ENCODE results near the gene SPTLC3.

The SPTLC3 gene

GRCh38 chr20:13128173-13128572 lies 119.4 kb downstream of the SPTLC3 start:
- H3K9me3 ChIP-seq (ENCODE audit: control insufficient read depth in 1 of 2, low read length in 2 of 2), result no peaks in the 10 kb centered on the region
- H3K4me1 ChIP-seq (ENCODE audit: control insufficient read depth in 1 of 2, insufficient read depth in 2 of 2, low read length in 2 of 2), result no peaks in the 10 kb centered on the region
- H3K36me3 ChIP-seq (ENCODE audit: control insufficient read depth in 1 of 2, insufficient read depth in 2 of 2, low read length in 2 of 2), result peaks cover 23 to 30% of the 10 kb centered on the region in 2 donors
- no peak overlapping the region for H3K4me3 ChIP-seq (ENCODE audit: low read depth in 1 of 2, low read length in 2 of 2)
- no peak overlapping the region for H3K27ac ChIP-seq (ENCODE audit: low read depth, low read length)
- no peaks in the 10 kb centered on the region for H3K27me3 ChIP-seq (ENCODE audit: control insufficient read depth in 1 of 2, insufficient read depth in 2 of 2, low read length in 2 of 2)
- H3K9ac ChIP-seq (ENCODE audit: low read depth in 1 of 2, low read length in 2 of 2), result no peak overlapping the region

GRCh38 chr20:13130061-13130706 lies 121.4 kb downstream of the SPTLC3 start:
- no peak overlapping the region for H3K4me3 ChIP-seq (ENCODE audit: low read depth in 1 of 2, low read length in 2 of 2)
- no peaks in the 10 kb centered on the region for H3K27me3 ChIP-seq (ENCODE audit: control insufficient read depth in 1 of 2, insufficient read depth in 2 of 2, low read length in 2 of 2)
- H3K9me3 ChIP-seq (ENCODE audit: control insufficient read depth in 1 of 2, low read length in 2 of 2), result no peaks in the 10 kb centered on the region
- H3K9ac ChIP-seq (ENCODE audit: low read depth in 1 of 2, low read length in 2 of 2), result no peak overlapping the region
- no peaks in the 10 kb centered on the region for H3K4me1 ChIP-seq (ENCODE audit: control insufficient read depth in 1 of 2, insufficient read depth in 2 of 2, low read length in 2 of 2)
- H3K27ac ChIP-seq (ENCODE audit: low read depth, low read length), result no peak overlapping the region
- peaks cover 28 to 30% of the 10 kb centered on the region in 2 donors for H3K36me3 ChIP-seq (ENCODE audit: control insufficient read depth in 1 of 2, insufficient read depth in 2 of 2, low read length in 2 of 2)

DNA sequence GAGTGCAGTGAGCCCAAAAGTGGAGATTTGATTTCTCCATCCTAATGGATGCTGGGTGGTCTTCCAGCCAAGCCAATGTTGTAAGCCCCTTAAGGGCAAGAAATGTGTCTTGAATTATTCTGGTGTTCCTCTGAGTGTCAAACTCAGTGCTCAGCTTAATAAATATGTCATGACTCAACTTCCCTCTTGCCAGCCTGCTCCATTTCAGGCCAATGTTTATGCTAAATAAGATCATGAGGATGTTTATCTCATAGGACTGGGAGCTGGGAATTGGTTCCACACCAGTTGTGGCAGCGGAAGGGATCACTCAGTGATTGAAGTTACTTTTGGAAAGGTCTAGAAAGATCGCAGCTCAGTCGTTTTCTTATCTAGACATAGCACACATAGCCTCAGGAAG lies 121.9 kb downstream of the SPTLC3 start:
- Histone ChIP-seq H3K36me3 (ENCODE audit: control insufficient read depth in 1 of 2, insufficient read depth in 2 of 2, low read length in 2 of 2) (peaks cover 30% of the 10 kb centered on the region in 2 donors), H3K4me1 (ENCODE audit: control insufficient read depth in 1 of 2, insufficient read depth in 2 of 2, low read length in 2 of 2) (no peaks in the 10 kb centered on the region), H3K9me3 (ENCODE audit: control insufficient read depth in 1 of 2, low read length in 2 of 2) (no peaks in the 10 kb centered on the region)

DNA sequence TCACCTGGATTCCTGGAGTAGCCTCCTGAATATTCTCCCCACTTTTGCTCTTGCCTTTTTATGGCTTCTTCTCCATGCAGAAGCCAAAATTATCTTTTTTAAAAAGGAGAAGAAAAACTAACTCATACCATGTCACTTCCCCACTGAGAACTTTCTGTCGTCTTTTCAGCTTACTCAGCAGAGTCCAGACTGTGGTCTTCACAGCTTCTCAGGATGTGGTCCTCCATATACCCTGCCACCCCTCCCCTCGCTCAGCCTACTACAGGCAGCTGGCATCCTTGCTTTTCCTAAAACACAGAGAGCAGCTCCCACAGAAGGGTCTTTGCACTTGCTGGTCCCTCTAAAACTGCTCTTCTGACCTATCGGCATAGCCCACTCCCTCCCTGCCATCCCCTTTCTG lies 122.9 kb downstream of the SPTLC3 start:
- no peak overlapping the region for H3K27ac ChIP-seq (ENCODE audit: low read depth, low read length)
- no peak overlapping the region for H3K4me3 ChIP-seq (ENCODE audit: low read depth in 1 of 2, low read length in 2 of 2)
- H3K9ac ChIP-seq (ENCODE audit: low read depth in 1 of 2, low read length in 2 of 2), result no peak overlapping the region
- no peaks in the 10 kb centered on the region for H3K27me3 ChIP-seq (ENCODE audit: control insufficient read depth in 1 of 2, insufficient read depth in 2 of 2, low read length in 2 of 2)
- no peaks in the 10 kb centered on the region for H3K9me3 ChIP-seq (ENCODE audit: control insufficient read depth in 1 of 2, low read length in 2 of 2)
- peaks cover 26 to 28% of the 10 kb centered on the region in 2 donors for H3K36me3 ChIP-seq (ENCODE audit: control insufficient read depth in 1 of 2, insufficient read depth in 2 of 2, low read length in 2 of 2)
- no peaks in the 10 kb centered on the region for H3K4me1 ChIP-seq (ENCODE audit: control insufficient read depth in 1 of 2, insufficient read depth in 2 of 2, low read length in 2 of 2)

More for the DNA sequence above, 121.9 kb downstream of the SPTLC3 start:
- no peak overlapping the region for H3K9ac ChIP-seq (ENCODE audit: low read depth in 1 of 2, low read length in 2 of 2)
- no peak overlapping the region for H3K27ac ChIP-seq (ENCODE audit: low read depth, low read length)
- H3K4me3 ChIP-seq (ENCODE audit: low read depth in 1 of 2, low read length in 2 of 2), result no peak overlapping the region
- H3K27me3 ChIP-seq (ENCODE audit: control insufficient read depth in 1 of 2, insufficient read depth in 2 of 2, low read length in 2 of 2), result no peaks in the 10 kb centered on the region

DNA sequence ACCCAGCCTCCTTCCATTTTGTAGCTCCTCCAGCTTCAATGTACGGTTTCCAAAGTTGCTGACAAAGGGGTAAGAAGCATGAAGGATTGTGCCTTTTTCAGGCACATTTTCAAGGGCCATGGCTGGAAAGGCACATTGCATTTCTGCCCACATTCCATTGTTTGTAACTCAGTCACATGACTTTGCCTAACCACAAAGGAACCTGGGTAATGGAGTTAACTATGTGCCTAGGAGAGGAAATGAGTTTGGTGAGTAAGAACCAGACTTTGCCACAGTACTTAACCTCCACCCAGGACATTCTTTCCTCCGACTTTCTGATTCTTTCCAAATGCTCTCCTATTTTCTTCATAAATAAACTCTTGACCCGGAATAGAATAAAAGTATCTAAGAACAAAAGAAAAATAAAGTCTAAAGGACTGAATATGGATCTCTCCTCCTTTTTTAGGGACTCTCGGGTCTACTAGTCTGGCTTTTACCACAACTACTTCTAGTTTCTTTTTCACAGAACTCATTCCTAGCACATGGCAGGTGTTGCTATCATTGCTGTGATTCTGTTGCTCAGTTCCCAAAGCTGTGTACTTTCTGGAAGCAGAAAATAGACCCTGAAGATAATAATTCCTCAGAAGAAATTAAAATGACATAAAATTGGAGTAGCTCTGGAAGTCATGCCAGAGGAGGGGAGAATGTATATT lies 130.8 kb downstream of the SPTLC3 start:
- Histone ChIP-seq H3K36me3 (ENCODE audit: control insufficient read depth in 1 of 2, insufficient read depth in 2 of 2, low read length in 2 of 2) (peaks cover 3 to 4% of the 10 kb centered on the region in 2 donors), H3K4me1 (ENCODE audit: control insufficient read depth in 1 of 2, insufficient read depth in 2 of 2, low read length in 2 of 2) (no peaks in the 10 kb centered on the region), H3K27ac (ENCODE audit: low read depth, low read length) (no peak overlapping the region), H3K4me3 (ENCODE audit: low read depth in 1 of 2, low read length in 2 of 2) (no peak overlapping the region), H3K9ac (ENCODE audit: low read depth in 1 of 2, low read length in 2 of 2) (no peak overlapping the region), H3K27me3 (ENCODE audit: control insufficient read depth in 1 of 2, insufficient read depth in 2 of 2, low read length in 2 of 2) (no peaks in the 10 kb centered on the region), H3K9me3 (ENCODE audit: control insufficient read depth in 1 of 2, low read length in 2 of 2) (no peaks in the 10 kb centered on the region)

DNA sequence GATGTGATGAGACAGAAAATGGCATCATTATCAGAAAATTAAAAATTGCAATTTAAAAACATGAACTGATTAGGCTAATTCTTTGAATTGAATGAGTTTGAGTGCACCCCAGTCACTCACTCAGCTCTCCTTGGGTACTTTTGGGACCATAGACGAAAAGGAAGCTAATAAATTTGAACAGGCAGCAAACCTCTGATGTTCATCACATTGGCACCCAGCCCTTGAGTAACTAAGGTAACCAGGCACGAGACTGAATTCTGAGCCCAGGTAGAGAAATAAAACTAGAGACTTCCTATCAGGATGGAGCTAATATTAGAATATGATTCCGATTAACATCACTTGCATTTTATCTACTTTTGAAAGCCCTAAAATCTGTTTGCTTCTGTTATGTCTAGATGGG lies 131.4 kb downstream of the SPTLC3 start:
- H3K4me3 ChIP-seq (ENCODE audit: low read depth in 1 of 2, low read length in 2 of 2), result no peak overlapping the region
- peaks cover 3 to 4% of the 10 kb centered on the region in 2 donors for H3K36me3 ChIP-seq (ENCODE audit: control insufficient read depth in 1 of 2, insufficient read depth in 2 of 2, low read length in 2 of 2)
- no peaks in the 10 kb centered on the region for H3K27me3 ChIP-seq (ENCODE audit: control insufficient read depth in 1 of 2, insufficient read depth in 2 of 2, low read length in 2 of 2)
- H3K4me1 ChIP-seq (ENCODE audit: control insufficient read depth in 1 of 2, insufficient read depth in 2 of 2, low read length in 2 of 2), result no peaks in the 10 kb centered on the region
- no peaks in the 10 kb centered on the region for H3K9me3 ChIP-seq (ENCODE audit: control insufficient read depth in 1 of 2, low read length in 2 of 2)
- H3K27ac ChIP-seq (ENCODE audit: low read depth, low read length), result no peak overlapping the region
- no peak overlapping the region for H3K9ac ChIP-seq (ENCODE audit: low read depth in 1 of 2, low read length in 2 of 2)

- Histone ChIP-seq H3K4me1 (ENCODE audit: control insufficient read depth in 1 of 2, insufficient read depth in 2 of 2, low read length in 2 of 2) (no peaks in the 10 kb centered on the region), H3K27me3 (ENCODE audit: control insufficient read depth in 1 of 2, insufficient read depth in 2 of 2, low read length in 2 of 2) (no peaks in the 10 kb centered on the region), H3K36me3 (ENCODE audit: control insufficient read depth in 1 of 2, insufficient read depth in 2 of 2, low read length in 2 of 2) (peaks cover under 1 to 8% of the 10 kb centered on the region in 2 donors), H3K9me3 (ENCODE audit: control insufficient read depth in 1 of 2, low read length in 2 of 2) (no peaks in the 10 kb centered on the region), H3K9ac (ENCODE audit: low read depth in 1 of 2, low read length in 2 of 2) (no peak overlapping the region), H3K4me3 (ENCODE audit: low read depth in 1 of 2, low read length in 2 of 2) (no peak overlapping the region), H3K27ac (ENCODE audit: low read depth, low read length) (no peak overlapping the region)
These were observed 132.0 kb downstream of the SPTLC3 start for GRCh38 chr20:13140775-13141174.

DNA sequence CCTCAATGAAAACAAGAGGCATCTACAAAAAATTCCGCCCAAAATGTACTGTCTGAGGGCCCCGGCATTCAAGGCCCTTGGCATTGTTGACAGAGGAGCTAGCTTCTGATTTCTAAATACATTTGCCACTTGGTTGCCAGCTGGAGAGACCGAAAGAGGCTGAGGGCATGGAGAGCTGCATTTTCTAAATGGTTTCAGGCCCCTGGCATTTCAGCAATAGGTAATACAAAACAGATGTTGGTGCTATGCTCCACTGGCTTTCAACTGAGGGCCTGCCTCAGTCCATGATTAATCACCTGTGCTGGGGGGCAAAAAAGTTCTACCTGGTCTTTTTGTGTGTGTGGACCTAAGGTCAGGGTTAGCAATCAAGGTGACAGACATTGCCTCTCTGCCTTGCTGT lies 132.8 kb downstream of the SPTLC3 start:
- H3K9me3 ChIP-seq (ENCODE audit: control insufficient read depth in 1 of 2, low read length in 2 of 2), result no peaks in the 10 kb centered on the region
- H3K27me3 ChIP-seq (ENCODE audit: control insufficient read depth in 1 of 2, insufficient read depth in 2 of 2, low read length in 2 of 2), result no peaks in the 10 kb centered on the region
- no peaks in the 10 kb centered on the region for H3K4me1 ChIP-seq (ENCODE audit: control insufficient read depth in 1 of 2, insufficient read depth in 2 of 2, low read length in 2 of 2)
- no peak overlapping the region for H3K27ac ChIP-seq (ENCODE audit: low read depth, low read length)
- H3K36me3 ChIP-seq (ENCODE audit: control insufficient read depth in 1 of 2, insufficient read depth in 2 of 2, low read length in 2 of 2), result peaks cover 0 to 8% of the 10 kb centered on the region in 2 donors
- no peak overlapping the region for H3K9ac ChIP-seq (ENCODE audit: low read depth in 1 of 2, low read length in 2 of 2)
- H3K4me3 ChIP-seq (ENCODE audit: low read depth in 1 of 2, low read length in 2 of 2), result no peak overlapping the region

- H3K27ac ChIP-seq (ENCODE audit: low read depth, low read length), result no peak overlapping the region
- peaks cover 0 to 13% of the 10 kb centered on the region in 2 donors for H3K36me3 ChIP-seq (ENCODE audit: control insufficient read depth in 1 of 2, insufficient read depth in 2 of 2, low read length in 2 of 2)
- no peak overlapping the region for H3K9ac ChIP-seq (ENCODE audit: low read depth in 1 of 2, low read length in 2 of 2)
- H3K4me1 ChIP-seq (ENCODE audit: control insufficient read depth in 1 of 2, insufficient read depth in 2 of 2, low read length in 2 of 2), result no peaks in the 10 kb centered on the region
- no peaks in the 10 kb centered on the region for H3K27me3 ChIP-seq (ENCODE audit: control insufficient read depth in 1 of 2, insufficient read depth in 2 of 2, low read length in 2 of 2)
- H3K9me3 ChIP-seq (ENCODE audit: control insufficient read depth in 1 of 2, low read length in 2 of 2), result no peaks in the 10 kb centered on the region
- no peak overlapping the region for H3K4me3 ChIP-seq (ENCODE audit: low read depth in 1 of 2, low read length in 2 of 2)
These were observed 133.4 kb downstream of the SPTLC3 start for GRCh38 chr20:13142143-13142542.

DNA sequence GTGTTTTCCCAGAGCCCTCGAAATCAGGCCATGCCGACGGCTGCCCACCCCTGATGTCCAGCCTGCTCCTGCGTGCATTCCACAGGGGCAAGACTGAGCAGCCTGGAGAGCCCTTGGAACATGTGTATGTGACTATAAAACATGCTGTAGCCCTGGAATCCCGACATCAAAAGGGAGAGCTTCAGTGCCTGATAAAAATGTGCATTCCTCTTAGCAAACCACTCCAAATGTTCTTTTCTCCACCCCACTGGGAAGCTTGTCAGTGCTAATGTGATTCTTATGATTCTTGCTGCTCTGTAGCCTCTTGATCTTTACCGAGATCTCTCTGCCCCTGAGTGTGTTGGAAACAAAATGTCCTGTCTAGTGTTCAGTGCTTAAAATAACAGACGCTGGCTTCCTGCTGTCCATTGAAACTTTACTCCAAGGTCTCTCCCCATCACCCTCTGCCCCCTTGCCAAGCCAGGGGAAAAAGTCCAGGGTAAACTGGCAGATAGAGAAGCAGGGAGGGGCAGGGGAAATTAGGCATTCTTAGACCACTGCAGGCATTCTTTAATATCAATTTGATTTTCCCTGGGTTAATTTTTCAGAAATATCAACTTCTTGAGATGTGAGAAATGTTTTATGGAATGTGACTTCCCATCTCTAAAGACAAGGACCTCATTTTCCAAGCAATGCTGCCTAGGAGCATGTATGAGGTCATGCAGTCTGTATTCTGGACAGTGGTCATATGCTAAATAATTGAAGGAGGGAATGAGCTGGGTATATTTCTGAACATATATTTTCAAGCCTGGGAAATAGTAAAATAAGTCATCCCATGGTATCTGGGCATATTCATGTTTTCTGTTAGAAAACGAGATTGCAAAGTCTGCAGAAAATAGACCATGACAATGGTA lies 138.5 kb downstream of the SPTLC3 start:
- Histone ChIP-seq H3K27ac (ENCODE audit: low read depth, low read length) (no peak overlapping the region), H3K9ac (ENCODE audit: low read depth in 1 of 2, low read length in 2 of 2) (no peak overlapping the region), H3K36me3 (ENCODE audit: control insufficient read depth in 1 of 2, insufficient read depth in 2 of 2, low read length in 2 of 2) (peaks cover 0 to 14% of the 10 kb centered on the region in 2 donors), H3K4me1 (ENCODE audit: control insufficient read depth in 1 of 2, insufficient read depth in 2 of 2, low read length in 2 of 2) (no peaks in the 10 kb centered on the region), H3K9me3 (ENCODE audit: control insufficient read depth in 1 of 2, low read length in 2 of 2) (no peaks in the 10 kb centered on the region), H3K27me3 (ENCODE audit: control insufficient read depth in 1 of 2, insufficient read depth in 2 of 2, low read length in 2 of 2) (no peaks in the 10 kb centered on the region), H3K4me3 (ENCODE audit: low read depth in 1 of 2, low read length in 2 of 2) (no peak overlapping the region)
